ENCODE results near the gene DAP. TPM values are rescaled to one million over a fixed set of nuclear protein-coding genes. Genes with fewer than 3 reads are reported as not detected.

DAP gene
- total RNA-seq, 1 experiment from 2014 or later: 106 TPM

DNA sequence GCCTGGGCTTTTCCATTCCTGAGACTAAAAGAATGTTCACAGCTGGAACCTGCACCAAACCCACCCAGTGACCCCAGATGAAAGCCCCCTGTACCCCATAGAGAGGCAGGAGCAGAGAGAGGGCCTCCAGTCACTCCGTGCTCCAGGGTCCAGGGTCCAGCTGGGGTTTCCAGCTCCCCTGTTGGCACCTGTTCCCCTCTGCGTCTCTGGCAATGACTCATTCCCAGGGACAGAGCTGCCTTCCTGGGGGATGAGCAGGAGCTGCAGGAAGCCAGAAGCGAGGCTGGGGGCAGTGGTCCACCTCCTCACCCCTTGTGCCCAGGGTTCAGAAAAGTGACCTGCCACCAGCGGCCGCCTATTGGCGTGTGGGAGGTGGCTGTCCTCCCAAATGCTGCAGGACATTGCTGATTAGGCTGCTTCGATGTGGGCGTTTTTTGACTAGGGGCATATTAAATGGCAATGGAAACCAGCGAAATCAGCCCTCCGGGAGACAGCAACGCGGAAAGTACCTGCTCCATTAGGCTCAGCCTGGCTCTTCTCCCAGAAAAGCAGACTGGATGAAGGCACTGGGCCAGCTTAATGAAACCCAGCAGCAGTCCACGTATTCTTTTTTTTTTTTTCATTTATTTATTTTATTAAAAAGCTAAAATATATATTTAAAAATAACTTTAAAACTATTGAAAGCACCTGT lies 97.4 kb downstream of the DAP start:
- Histone ChIP-seq H3K4me3 (ENCODE audit: low read length) (peak overlapping the region; percentile 56), H3K9me2 (replicated peaks; ENCODE audit: low read length) (no peaks in the 10 kb centered on the region), H3K9me3 (ENCODE audit: low read length) (0 out of 2 replicates have a peak, but pooled peaks cover 7% of the 10 kb centered on the region), H3K79me2 (ENCODE audit: low read length) (no peaks in the 10 kb centered on the region), H3K4me2 (ENCODE audit: low read length) (peak overlapping the region; percentile 82), H3K27me3 (ENCODE audit: low read length) (no peaks in the 10 kb centered on the region), H4K20me1 (ENCODE audit: low read length) (no peaks in the 10 kb centered on the region), H3K9ac (ENCODE audit: low read length) (no peak overlapping the region), H3K27ac (ENCODE audit: low read length) (no peak overlapping the region), H2AFZ (ENCODE audit: low read length) (peak overlapping the region; percentile 47), H3K4me1 (ENCODE audit: insufficient read depth, low read length) (peaks cover 7% of the 10 kb centered on the region), H3F3A (ENCODE audit: low read length, unreplicated experiment) (no peaks in the 10 kb centered on the region), H3K36me3 (ENCODE audit: low read depth, low read length) (no peaks in the 10 kb centered on the region)
- TF ChIP-seq EZH2 (IDR thresholded peaks at IDR 0.05; ENCODE audit: low read length, unreplicated experiment) (no peak), EZH2phosphoT487 (IDR thresholded peaks at IDR 0.05; ENCODE audit: borderline replicate concordance, low read length) (no peak)
- TF ChIP-seq, protein P1, sequence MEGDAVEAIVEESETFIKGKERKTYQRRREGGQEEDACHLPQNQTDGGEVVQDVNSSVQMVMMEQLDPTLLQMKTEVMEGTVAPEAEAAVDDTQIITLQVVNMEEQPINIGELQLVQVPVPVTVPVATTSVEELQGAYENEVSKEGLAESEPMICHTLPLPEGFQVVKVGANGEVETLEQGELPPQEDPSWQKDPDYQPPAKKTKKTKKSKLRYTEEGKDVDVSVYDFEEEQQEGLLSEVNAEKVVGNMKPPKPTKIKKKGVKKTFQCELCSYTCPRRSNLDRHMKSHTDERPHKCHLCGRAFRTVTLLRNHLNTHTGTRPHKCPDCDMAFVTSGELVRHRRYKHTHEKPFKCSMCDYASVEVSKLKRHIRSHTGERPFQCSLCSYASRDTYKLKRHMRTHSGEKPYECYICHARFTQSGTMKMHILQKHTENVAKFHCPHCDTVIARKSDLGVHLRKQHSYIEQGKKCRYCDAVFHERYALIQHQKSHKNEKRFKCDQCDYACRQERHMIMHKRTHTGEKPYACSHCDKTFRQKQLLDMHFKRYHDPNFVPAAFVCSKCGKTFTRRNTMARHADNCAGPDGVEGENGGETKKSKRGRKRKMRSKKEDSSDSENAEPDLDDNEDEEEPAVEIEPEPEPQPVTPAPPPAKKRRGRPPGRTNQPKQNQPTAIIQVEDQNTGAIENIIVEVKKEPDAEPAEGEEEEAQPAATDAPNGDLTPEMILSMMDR (conservative IDR thresholded peaks at IDR 0.05; ENCODE audit: low read depth, low read length): no peak
- BruUV-seq (replicated peaks): no TSS peak
- ChIA-PET POLR2A (ENCODE audit: unreplicated experiment) (no interaction called here), CTCF (no interaction called here)
- peak; percentile 60 for DNase-seq
- peak; percentile 76 for ATAC-seq
- intact Hi-C loops (cut with micrococcal nuclease): no loop called here

DNA sequence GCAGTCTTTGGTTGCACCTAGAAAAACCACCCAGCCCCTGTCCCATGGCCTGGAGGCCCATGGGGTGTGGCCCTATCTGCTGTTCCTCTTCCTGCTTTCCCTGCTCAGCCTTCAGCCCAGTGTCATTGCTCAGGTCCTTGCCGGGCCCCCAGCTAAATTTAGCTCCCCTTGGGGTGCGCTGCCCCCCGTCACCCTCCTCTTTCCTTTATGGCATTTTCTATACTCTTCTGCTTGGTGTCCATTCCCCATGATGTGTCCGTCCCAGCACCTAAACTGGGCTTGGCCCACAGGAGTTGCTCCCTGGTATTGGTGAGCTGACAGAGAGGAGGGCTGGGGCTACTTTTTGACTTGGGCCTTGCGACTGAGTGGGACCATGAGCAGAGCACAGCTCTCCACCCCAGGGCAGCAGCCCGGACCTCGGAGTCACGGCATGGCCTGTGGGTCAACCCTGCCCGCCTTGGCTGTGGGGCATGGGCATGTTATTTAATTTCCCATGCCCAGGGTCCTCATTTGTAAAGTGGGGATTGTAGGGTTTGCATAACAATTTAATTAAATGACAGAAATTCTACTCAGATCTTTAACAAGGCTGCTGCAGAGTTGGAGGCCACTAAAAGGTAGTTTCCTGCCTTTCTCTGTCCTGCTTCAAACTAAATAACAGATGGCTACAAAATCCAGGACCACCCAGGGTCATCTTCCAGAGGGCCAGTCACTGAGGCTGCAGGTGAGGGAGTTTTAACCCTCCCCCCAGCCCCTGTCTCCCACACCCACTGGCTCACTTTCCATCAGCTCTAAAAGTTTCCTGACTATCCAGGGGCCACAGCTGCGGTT lies 98.2 kb downstream of the DAP start:
- Histone ChIP-seq H3F3A (ENCODE audit: low read length, unreplicated experiment) (no peaks in the 10 kb centered on the region), H3K9me3 (ENCODE audit: low read length) (no peaks in the 10 kb centered on the region), H4K20me1 (ENCODE audit: low read length) (no peaks in the 10 kb centered on the region), H2AFZ (ENCODE audit: low read length) (0 out of 2 replicates have a peak overlapping the region, but pooled peaks have one; percentile 47), H3K4me2 (ENCODE audit: low read length) (peak overlapping the region; percentile 82; the same call in 1 of the 2 replicates), H3K27ac (ENCODE audit: low read length) (no peak overlapping the region), H3K79me2 (ENCODE audit: low read length) (no peaks in the 10 kb centered on the region), H3K4me3 (ENCODE audit: low read length) (peak overlapping the region; percentile 56; the same call in 1 of the 2 replicates), H3K4me1 (ENCODE audit: insufficient read depth, low read length) (peaks cover 7% of the 10 kb centered on the region), H3K27me3 (ENCODE audit: low read length) (no peaks in the 10 kb centered on the region), H3K9ac (ENCODE audit: low read length) (no peak overlapping the region), H3K36me3 (ENCODE audit: low read depth, low read length) (no peaks in the 10 kb centered on the region), H3K9me2 (replicated peaks; ENCODE audit: low read length) (no peaks in the 10 kb centered on the region)
- POLR2A ChIA-PET (ENCODE audit: unreplicated experiment): no interaction called here
- no TSS peak for BruUV-seq (replicated peaks)
- ATAC-seq: no peak
- TF ChIP-seq EZH2phosphoT487 (IDR thresholded peaks at IDR 0.05; ENCODE audit: borderline replicate concordance, low read length): no peak
- TF ChIP-seq EZH2 (IDR thresholded peaks at IDR 0.05; ENCODE audit: low read length, unreplicated experiment): no peak
- CTCF ChIA-PET: no interaction called here
- no peak for DNase-seq
- intact Hi-C loops (cut with micrococcal nuclease): no loop called here

DNA sequence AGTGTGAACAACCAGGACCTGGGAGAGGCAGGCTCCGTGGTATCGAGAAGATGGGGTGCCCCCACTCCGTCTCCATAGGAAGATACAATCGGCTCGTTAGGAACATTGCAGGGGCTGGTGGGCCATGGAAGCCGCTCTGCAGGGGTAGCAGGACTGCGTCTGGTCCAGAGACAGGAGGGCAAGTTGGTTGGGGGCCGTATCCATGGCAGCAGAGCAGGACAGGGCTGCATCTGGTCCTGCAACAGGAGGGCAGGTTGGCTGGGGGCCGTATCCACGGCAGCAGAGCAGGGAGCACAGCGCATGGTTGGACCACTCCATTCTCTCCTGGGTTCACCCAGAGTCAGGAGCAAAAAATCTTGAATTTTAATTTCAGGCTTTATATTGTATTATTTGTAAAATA lies 99.0 kb downstream of the DAP start:
- BruUV-seq (replicated peaks): no TSS peak
- POLR2A ChIA-PET (ENCODE audit: unreplicated experiment): no interaction called here
- H3F3A ChIP-seq (ENCODE audit: low read length, unreplicated experiment): no peaks in the 10 kb centered on the region
- H3K27me3 ChIP-seq (ENCODE audit: low read length): no peaks in the 10 kb centered on the region
- no peaks in the 10 kb centered on the region for H3K9me3 ChIP-seq (ENCODE audit: low read length)
- no peaks in the 10 kb centered on the region for H3K9me2 ChIP-seq (replicated peaks; ENCODE audit: low read length)
- H3K79me2 ChIP-seq (ENCODE audit: low read length): no peaks in the 10 kb centered on the region
- no peaks in the 10 kb centered on the region for H3K36me3 ChIP-seq (ENCODE audit: low read depth, low read length)
- no peak overlapping the region for H2AFZ ChIP-seq (ENCODE audit: low read length)
- no peak for TF ChIP-seq EZH2phosphoT487 (IDR thresholded peaks at IDR 0.05; ENCODE audit: borderline replicate concordance, low read length)
- TF ChIP-seq, protein P1 (conservative IDR thresholded peaks at IDR 0.05; ENCODE audit: low read depth, low read length): no peak
- no peak for TF ChIP-seq EZH2 (IDR thresholded peaks at IDR 0.05; ENCODE audit: low read length, unreplicated experiment)
- H4K20me1 ChIP-seq (ENCODE audit: low read length): no peaks in the 10 kb centered on the region
- no peak overlapping the region for H3K4me3 ChIP-seq (ENCODE audit: low read length)
- no peak overlapping the region for H3K4me2 ChIP-seq (ENCODE audit: low read length)
- intact Hi-C loops (cut with micrococcal nuclease): no loop called here
- peaks cover 7% of the 10 kb centered on the region for H3K4me1 ChIP-seq (ENCODE audit: insufficient read depth, low read length)
- DNase-seq (no peak), ATAC-seq (no peak)
- CTCF ChIA-PET: no interaction called here
- no peak overlapping the region for H3K9ac ChIP-seq (ENCODE audit: low read length)
- H3K27ac ChIP-seq (ENCODE audit: low read length): no peak overlapping the region

Measured in PC-3 (cell line).